GM12892 (cell line): ENCODE results near the gene TAF15.

ENCODE experiments used
- POLR2A ChIP-seq: IDR thresholded peaks from 2 replicates; pipeline ENCODE4 v1.6.1; 2011; ENCODE audit warnings: low read depth, low read length, control low read depth
- POLR2AphosphoS5 ChIP-seq: IDR thresholded peaks from 2 replicates; pipeline ENCODE4 v1.6.1; 2011; ENCODE audit warnings: low read depth, low read length, control low read depth

- TF ChIP-seq POLR2AphosphoS5 (no peak), POLR2A (no peak)
Measured at GRCh38 chr17:35812456-35812855, 3.2 kb downstream of the TAF15 start.
